Thyroid gland (tissue), 4 donors: ENCODE results near the gene BUD31. TPM values are rescaled to one million over a fixed set of nuclear protein-coding genes. Genes with fewer than 3 reads are reported as not detected.
"Not testable (repeated sequence)": the region's sequence is repeated elsewhere in the genome, so short reads cannot be mapped to it uniquely, and the experiment has no call there.

Experiments used
- DNase-seq, 2 donors: peaks; one replicate each; pipeline ENCODE4 v3.0.0-alpha.2; 2019
- H3K27ac ChIP-seq, 3 donors: fragments of 200-600 bp; sonication (generic); 1 replicate in 2 of 3; 2 replicates in 1 of 3; pipeline ENCODE4 v1.5.1; 2016 to 2019; ENCODE audit warnings: mild to moderate bottlenecking in 1 of 3, moderate library complexity in 1 of 3
- H3K27me3 ChIP-seq: fragments of 200-600 bp; sonication (generic); one replicate; pipeline ENCODE4 v1.5.1; 2019
- H3K36me3 ChIP-seq, 2 donors: fragments of 200-600 bp; sonication (generic); one replicate each; pipeline ENCODE4 v1.5.1; 2016 to 2019
- H3K4me1 ChIP-seq, 2 donors: fragments of 200-600 bp; sonication (generic); one replicate each; pipeline ENCODE4 v1.5.1; 2017 to 2019
- H3K4me3 ChIP-seq, 3 donors: fragments of 200-600 bp; sonication (generic); replicated peaks in 1 of 3; 1 replicate in 2 of 3; 2 replicates in 1 of 3; pipeline ENCODE4 v1.5.1; 2016; ENCODE audit warnings: mild to moderate bottlenecking in 1 of 3
- H3K9me3 ChIP-seq: fragments of 200-600 bp; sonication (generic); one replicate; pipeline ENCODE4 v1.5.1; 2017
- POLR2A ChIP-seq, 2 donors: fragments of 450-650 bp; IDR thresholded peaks; one replicate each; pipeline ENCODE4 v1.6.1; 2017; ENCODE audit warnings: antibody characterized with exemption in 2 of 2, mild to moderate bottlenecking in 2 of 2, moderate library complexity in 1 of 2
- WGBS, 2 donors: methylation state at CpG; one replicate each; pipeline ENCODE4 v1.1.5; 2017; 5-methylcytosine and 5-hydroxymethylcytosine counted together
- intact Hi-C: fragments of 100-400 bp; cut with DNase I; formaldehyde crosslinking; loops from one replicate; pipeline ENCODE4 v1.15.1; 2023
- total RNA-seq, 4 donors: library from RNA; depleted of rRNA; stranded (reverse); fragments of >200 nt; gene quantifications; one replicate each; pipeline ENCODE4 v1.2.3, GENCODE V29; 2016
- TF ChIP-seq, protein P1 (sequence below), 6 experiments: fragments of 200-600 bp in 3 of 6; fragments of 450-650 bp in 3 of 6; sonication (generic) in 3 of 6; IDR thresholded peaks; one replicate each; pipeline ENCODE4 v1.5.1; 2016 to 2019; ENCODE audit warnings: antibody characterized with exemption in 6 of 6, mild to moderate bottlenecking in 2 of 6, inconsistent platforms in 1 of 6, moderate library complexity in 1 of 6

BUD31 gene
- total RNA-seq, 4 donors from 2014 or later = 41.9 to 89.1 (median 65.4) TPM

DNA sequence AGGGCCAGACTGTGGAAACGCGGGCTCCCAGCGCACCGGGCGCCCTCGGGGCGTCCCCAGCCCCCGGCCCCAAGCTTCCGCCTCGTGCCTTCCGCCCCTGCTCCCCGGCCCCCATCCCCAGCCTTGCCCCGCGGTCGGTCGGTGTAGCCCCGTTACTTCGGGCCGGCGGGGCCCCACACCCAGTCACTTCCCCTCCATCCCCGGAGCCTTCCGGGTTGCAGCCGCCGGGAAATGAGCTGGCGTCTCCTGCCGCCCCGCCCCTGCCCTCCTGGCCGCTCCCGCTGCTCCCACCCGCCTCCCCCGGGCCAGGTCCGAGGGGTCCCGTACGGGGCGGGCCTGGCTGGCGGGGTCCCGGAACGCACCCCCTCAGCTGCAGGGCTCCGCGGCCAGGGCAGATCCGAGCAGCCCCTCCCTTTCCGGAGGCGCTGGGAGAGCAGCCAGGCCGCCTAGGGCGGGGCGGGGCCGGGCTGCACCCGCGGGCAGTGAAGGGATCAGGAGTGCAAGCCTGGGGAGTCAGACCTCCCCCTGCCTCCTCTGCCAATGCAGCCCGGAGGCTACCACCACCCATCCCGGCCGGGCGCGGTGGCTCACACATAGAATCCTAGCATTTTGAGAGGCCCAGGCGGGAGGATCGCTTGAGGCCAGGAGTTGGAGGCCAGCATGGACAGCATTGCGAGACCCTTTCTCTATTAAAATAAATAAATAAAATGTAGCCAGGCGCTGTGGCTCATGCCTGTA is 33.5 kb upstream of the BUD31 start:
- Histone ChIP-seq H3K27me3 (no peaks in the 10 kb centered on the region), H3K4me3 (peak overlapping the region; percentile 47 to 93 (median 51)), H3K9me3 (no peaks in the 10 kb centered on the region), H3K36me3 (peaks cover 3 to 5% of the 10 kb centered on the region in 2 donors), H3K4me1 (peaks cover 24 to 42% of the 10 kb centered on the region in 2 donors), H3K27ac (peak overlapping the region; percentile 83 to 96 (median 94))
- 25 to 27% methylated on average over 9 to 10 of the region's 58 CpGs for WGBS, 2 donors
- peak in 1 of 2 donors; percentile 70 for TF ChIP-seq POLR2A (IDR thresholded peaks at IDR 0.05)
- TF ChIP-seq, protein P1, sequence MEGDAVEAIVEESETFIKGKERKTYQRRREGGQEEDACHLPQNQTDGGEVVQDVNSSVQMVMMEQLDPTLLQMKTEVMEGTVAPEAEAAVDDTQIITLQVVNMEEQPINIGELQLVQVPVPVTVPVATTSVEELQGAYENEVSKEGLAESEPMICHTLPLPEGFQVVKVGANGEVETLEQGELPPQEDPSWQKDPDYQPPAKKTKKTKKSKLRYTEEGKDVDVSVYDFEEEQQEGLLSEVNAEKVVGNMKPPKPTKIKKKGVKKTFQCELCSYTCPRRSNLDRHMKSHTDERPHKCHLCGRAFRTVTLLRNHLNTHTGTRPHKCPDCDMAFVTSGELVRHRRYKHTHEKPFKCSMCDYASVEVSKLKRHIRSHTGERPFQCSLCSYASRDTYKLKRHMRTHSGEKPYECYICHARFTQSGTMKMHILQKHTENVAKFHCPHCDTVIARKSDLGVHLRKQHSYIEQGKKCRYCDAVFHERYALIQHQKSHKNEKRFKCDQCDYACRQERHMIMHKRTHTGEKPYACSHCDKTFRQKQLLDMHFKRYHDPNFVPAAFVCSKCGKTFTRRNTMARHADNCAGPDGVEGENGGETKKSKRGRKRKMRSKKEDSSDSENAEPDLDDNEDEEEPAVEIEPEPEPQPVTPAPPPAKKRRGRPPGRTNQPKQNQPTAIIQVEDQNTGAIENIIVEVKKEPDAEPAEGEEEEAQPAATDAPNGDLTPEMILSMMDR (IDR thresholded peaks at IDR 0.05) = no peak
- peak; percentile 81 to 85 for DNase-seq
- intact Hi-C loops = loop anchor here (5.0 kb wide), 1 partner anchor 37 kb away; no protein-coding TSS in a partner anchor

GRCh38 chr7:99379043-99379577 is 29.7 kb upstream of the BUD31 start:
- Histone ChIP-seq H3K27me3 (no peaks in the 10 kb centered on the region), H3K9me3 (no peaks in the 10 kb centered on the region), H3K4me1 (peaks cover 5 to 35% of the 10 kb centered on the region in 2 donors), H3K36me3 (peaks cover 3 to 5% of the 10 kb centered on the region in 2 donors), H3K4me3 (no peak overlapping the region), H3K27ac (peak overlapping the region; percentile 19 to 74 (median 25))
- 33 to 37% methylated on average over 7 of the region's 7 CpGs for WGBS, 2 donors
- intact Hi-C loops = loop anchor here (5.0 kb wide), 1 partner anchor 33 kb away; no protein-coding TSS in a partner anchor
- peak; percentile 19 to 43 for DNase-seq
- TF ChIP-seq, protein P1 (IDR thresholded peaks at IDR 0.05) = no peak
- TF ChIP-seq POLR2A (IDR thresholded peaks at IDR 0.05) = no peak

GRCh38 chr7:99379693-99380031 is 29.1 kb upstream of the BUD31 start:
- Histone ChIP-seq H3K27ac (peak overlapping the region; percentile 19 to 74 (median 25)), H3K4me1 (peaks cover 3 to 35% of the 10 kb centered on the region in 2 donors)
- 73 to 81% methylated on average over 7 of the region's 7 CpGs for WGBS, 2 donors
- not testable (repeated sequence) for H3K27me3 ChIP-seq, H3K4me3 ChIP-seq, H3K9me3 ChIP-seq, H3K36me3 ChIP-seq, DNase-seq
- intact Hi-C loops = loop anchor here (5.0 kb wide), 1 partner anchor 33 kb away; no protein-coding TSS in a partner anchor

- no peak for TF ChIP-seq POLR2A (IDR thresholded peaks at IDR 0.05)
- TF ChIP-seq, protein P1 (IDR thresholded peaks at IDR 0.05) = no peak
- H3K4me1 ChIP-seq = peaks cover 3 to 35% of the 10 kb centered on the region in 2 donors
- no peak for DNase-seq
- intact Hi-C loops = no loop called here
- H3K27me3 ChIP-seq = no peaks in the 10 kb centered on the region
- H3K4me3 ChIP-seq = no peak overlapping the region
- 58 to 74% methylated on average over 8 to 12 of the region's 12 CpGs for WGBS, 2 donors
- peaks cover 3 to 5% of the 10 kb centered on the region in 2 donors for H3K36me3 ChIP-seq
- H3K9me3 ChIP-seq = no peaks in the 10 kb centered on the region
- H3K27ac ChIP-seq = peak overlapping the region; percentile 19 to 74 (median 25)
These were observed 28.5 kb upstream of the BUD31 start for GRCh38 chr7:99380032-99380822.

GRCh38 chr7:99380823-99381663 is 27.7 kb upstream of the BUD31 start:
- 78 to 93% methylated on average over 11 to 16 of the region's 16 CpGs for WGBS, 2 donors
- no peak overlapping the region for H3K4me3 ChIP-seq
- DNase-seq = peak in 1 of 2 donors; percentile 27
- H3K27ac ChIP-seq = peak overlapping the region in 2 of 3 donors; percentile 25 to 74
- intact Hi-C loops = no loop called here
- TF ChIP-seq POLR2A (IDR thresholded peaks at IDR 0.05) = no peak
- TF ChIP-seq, protein P1 (IDR thresholded peaks at IDR 0.05) = no peak
- peaks cover 0 to 28% of the 10 kb centered on the region in 2 donors for H3K4me1 ChIP-seq
- H3K36me3 ChIP-seq = peaks cover 3 to 9% of the 10 kb centered on the region in 2 donors
- H3K9me3 ChIP-seq = no peaks in the 10 kb centered on the region
- H3K27me3 ChIP-seq = no peaks in the 10 kb centered on the region
